H1 (cell line): Measurements from ENCODE around the gene GRIFIN. TPM values are rescaled to one million over a fixed set of nuclear protein-coding genes. Genes with fewer than 3 reads are reported as not detected.

Experiments used
- CTCF ChIA-PET: fragments of 300-600 bp; sonication (Branson Sonifier 250); formaldehyde crosslinking; loops from one replicate; lab custom pipeline; 2021; ENCODE audit not compliant: partially characterized antibody; lab: Charles Lee
- POLR2A ChIA-PET: fragments of 300-600 bp; sonication (Branson Sonifier 250); formaldehyde crosslinking; loops from one replicate; lab custom pipeline; 2021; ENCODE audit warnings: inconsistent platforms; ENCODE audit not compliant: partially characterized antibody; lab: Charles Lee
- DNase-seq, 2 experiments: peaks; one replicate each; pipeline versions ENCODE4 v3.0.0 to v3.0.0-alpha.2; 2010 to 2022; ENCODE audit warnings: low spot score in 2 of 2, low read depth in 1 of 2, mixed read lengths in 1 of 2
- FAIRE-seq: peaks from 2 replicates; lab custom pipeline; 2011; peaks lifted over from hg19 to GRCh38; lab: Jason Lieb, UNC
- H2AFZ ChIP-seq: 2 replicates; pipeline ENCODE4 v1.8.1; 2012; ENCODE audit warnings: low read length, inconsistent platforms
- H2AK5ac ChIP-seq: 2 replicates; pipeline ENCODE4 v1.6.1; 2013; ENCODE audit warnings: low read depth, low read length
- H2BK120ac ChIP-seq: replicated peaks from 2 replicates; pipeline ENCODE3; 2013; ENCODE audit warnings: low read depth, low read length, inconsistent platforms
- H2BK12ac ChIP-seq: 2 replicates; pipeline ENCODE4 v1.6.1; 2013; ENCODE audit warnings: low read depth, low read length
- H2BK15ac ChIP-seq: 2 replicates; pipeline ENCODE4 v1.6.1; 2013; ENCODE audit warnings: low read length
- H2BK20ac ChIP-seq: 2 replicates; pipeline ENCODE4 v1.6.1; 2013; ENCODE audit warnings: low read length
- H2BK5ac ChIP-seq: 2 replicates; pipeline ENCODE4 v1.6.1; 2013; ENCODE audit warnings: low read depth, low read length
- H3K14ac ChIP-seq: 2 replicates; pipeline ENCODE4 v1.6.1; 2013; ENCODE audit warnings: inconsistent platforms; ENCODE audit not compliant: insufficient read length
- H3K18ac ChIP-seq: 2 replicates; pipeline ENCODE4 v1.6.1; 2013; ENCODE audit warnings: low read length; ENCODE audit errors: extremely low read depth
- H3K23ac ChIP-seq: 2 replicates; pipeline ENCODE4 v1.6.1; 2013; ENCODE audit warnings: inconsistent platforms; ENCODE audit not compliant: insufficient read length
- H3K23me2 ChIP-seq: 2 replicates; pipeline ENCODE4 v1.6.1; 2013; ENCODE audit warnings: low read depth, low read length
- H3K27ac ChIP-seq: 2 replicates; pipeline ENCODE4 v1.6.1; 2011; ENCODE audit warnings: low read depth, low read length, inconsistent platforms
- H3K27me3 ChIP-seq, 4 experiments: replicated peaks in 1 of 4; 1 replicate in 1 of 4; 2 replicates in 3 of 4; pipeline versions ENCODE4 v1.6.1 to v1.8.1; 2011 to 2013; ENCODE audit warnings: low read length in 3 of 4, mild to moderate bottlenecking in 3 of 4, inconsistent platforms in 2 of 4, mixed read lengths in 2 of 4, moderate library complexity in 1 of 4; ENCODE audit not compliant: control insufficient read depth in 3 of 4, insufficient read depth in 3 of 4; ENCODE audit errors: extremely low read depth in 1 of 4
- H3K36me3 ChIP-seq, 4 experiments: 2 replicates each; pipeline versions ENCODE4 v1.6.1 to v1.8.1; 2011 to 2013; ENCODE audit warnings: mild to moderate bottlenecking in 4 of 4, low read length in 3 of 4, moderate library complexity in 2 of 4, control low read depth in 1 of 4, inconsistent platforms in 1 of 4; ENCODE audit not compliant: insufficient read depth in 4 of 4, control insufficient read depth in 2 of 4
- H3K4ac ChIP-seq: replicated peaks from 2 replicates; pipeline ENCODE3; 2013; ENCODE audit warnings: low read length, low read depth, mixed read lengths, inconsistent platforms; ENCODE audit not compliant: insufficient read length
- H3K4me1 ChIP-seq, 4 experiments: replicated peaks in 1 of 4; 1 replicate in 1 of 4; 2 replicates in 3 of 4; pipeline versions ENCODE4 v1.6.1 to v1.8.1; 2011 to 2013; ENCODE audit warnings: low read length in 3 of 4, inconsistent platforms in 2 of 4, mixed read lengths in 1 of 4; ENCODE audit not compliant: insufficient read depth in 4 of 4, control insufficient read depth in 3 of 4
- H3K4me2 ChIP-seq, 2 experiments: 2 replicates each; pipeline versions ENCODE4 v1.6.1 to v1.8.1; 2011 to 2013; ENCODE audit warnings: low read depth in 2 of 2, low read length in 2 of 2, control low read depth in 1 of 2, inconsistent platforms in 1 of 2, mild to moderate bottlenecking in 1 of 2; ENCODE audit not compliant: insufficient read depth in 1 of 2
- H3K4me3 ChIP-seq, 4 experiments: fragments of 200-600, 300-600 bp in 1 of 4; sonication (generic), shearing (Covaris generic), sonication (Bioruptor Twin) in 1 of 4; 2 replicates each; pipeline versions ENCODE4 v1.5.1 to v1.8.1; 2011 to 2016; ENCODE audit warnings: low read length in 4 of 4, low read depth in 3 of 4, control low read depth in 2 of 4, inconsistent platforms in 2 of 4, mild to moderate bottlenecking in 2 of 4, mixed read lengths in 1 of 4, moderate library complexity in 1 of 4; ENCODE audit not compliant: insufficient read depth in 2 of 4; ENCODE audit errors: extremely low read depth in 1 of 4
- H3K56ac ChIP-seq: replicated peaks from 2 replicates; pipeline ENCODE3; 2013; ENCODE audit warnings: low read depth, mild to moderate bottlenecking, mixed read lengths, low read length, inconsistent platforms; ENCODE audit not compliant: insufficient read length
- H3K79me1 ChIP-seq: 2 replicates; pipeline ENCODE4 v1.6.1; 2013; ENCODE audit warnings: low read depth, low read length, control low read depth
- H3K79me2 ChIP-seq, 2 experiments: 2 replicates each; pipeline versions ENCODE4 v1.6.1 to v1.8.1; 2012 to 2013; ENCODE audit warnings: low read length in 2 of 2, mild to moderate bottlenecking in 2 of 2, inconsistent platforms in 1 of 2; ENCODE audit not compliant: insufficient read depth in 2 of 2, control insufficient read depth in 1 of 2
- H3K9ac ChIP-seq, 4 experiments: replicated peaks in 1 of 4; 1 replicate in 1 of 4; 2 replicates in 3 of 4; pipeline versions ENCODE4 v1.6.1 to v1.8.1; 2011 to 2013; ENCODE audit warnings: low read depth in 3 of 4, low read length in 3 of 4, control low read depth in 2 of 4, mild to moderate bottlenecking in 2 of 4, moderate library complexity in 2 of 4, inconsistent platforms in 1 of 4; ENCODE audit errors: extremely low read depth in 1 of 4
- H3K9me3 ChIP-seq, 2 experiments: 2 replicates each; pipeline versions ENCODE4 v1.6.1 to v1.8.1; 2012 to 2013; ENCODE audit warnings: mild to moderate bottlenecking in 2 of 2, moderate library complexity in 2 of 2, control low read depth in 1 of 2, inconsistent platforms in 1 of 2, low read depth in 1 of 2, low read length in 1 of 2, mixed read lengths in 1 of 2; ENCODE audit not compliant: insufficient read depth in 2 of 2
- H4K20me1 ChIP-seq, 2 experiments: replicated peaks in 1 of 2; 2 replicates each; pipeline versions ENCODE3 to v1.8.1; 2011 to 2013; ENCODE audit warnings: inconsistent platforms in 2 of 2, low read length in 2 of 2, mild to moderate bottlenecking in 1 of 2; ENCODE audit not compliant: insufficient read depth in 2 of 2, control insufficient read depth in 1 of 2
- H4K5ac ChIP-seq: 2 replicates; pipeline ENCODE4 v1.6.1; 2013; ENCODE audit warnings: low read length, low read depth, mixed read lengths, inconsistent platforms; ENCODE audit not compliant: insufficient read length
- H4K8ac ChIP-seq: 2 replicates; pipeline ENCODE4 v1.8.0; 2013; ENCODE audit warnings: mild to moderate bottlenecking, moderate library complexity, low read length, inconsistent platforms; ENCODE audit not compliant: insufficient read depth; ENCODE audit errors: extremely low read depth
- H4K91ac ChIP-seq: replicated peaks from 2 replicates; pipeline ENCODE3; 2013; ENCODE audit warnings: low read length, mixed read lengths, inconsistent platforms; ENCODE audit not compliant: insufficient read length
- ASH2L ChIP-seq: fragments of 200-600, 300-600 bp; sonication (generic); IDR thresholded peaks from one replicate; pipeline ENCODE4 v1.7.1; 2017; ENCODE audit warnings: low read length
- CBX8 ChIP-seq: fragments of 300-800, 300-1000 bp; sonication (generic); IDR thresholded peaks from 2 replicates; pipeline ENCODE4 v1.7.1; 2016; ENCODE audit warnings: low read depth, low read length, borderline replicate concordance
- KDM4A ChIP-seq: IDR thresholded peaks from one replicate; pipeline ENCODE4 v1.7.1; 2012; ENCODE audit warnings: low read depth, mild to moderate bottlenecking, moderate library complexity, low read length, inconsistent platforms; ENCODE audit not compliant: severe bottlenecking
- POLR2AphosphoS5 ChIP-seq: IDR thresholded peaks from 2 replicates; pipeline ENCODE4 v1.6.1; 2011; ENCODE audit warnings: low read depth, low read length
- RAD21 ChIP-seq, 2 experiments: IDR thresholded peaks in 1 of 2; conservative IDR thresholded peaks in 1 of 2; 2 replicates each; pipeline ENCODE4 v1.6.1; 2011; ENCODE audit warnings: low read depth in 2 of 2, low read length in 2 of 2, improper control_type of control experiment in 1 of 2, inconsistent platforms in 1 of 2, mild to moderate bottlenecking in 1 of 2, moderate library complexity in 1 of 2
- RXRA ChIP-seq: IDR thresholded peaks from 2 replicates; pipeline ENCODE4 v1.6.1; 2011; ENCODE audit warnings: low read depth, mild to moderate bottlenecking, low read length, moderate library complexity; ENCODE audit not compliant: insufficient read depth
- SAP30 ChIP-seq: fragments of 300-600 bp; sonication (generic); IDR thresholded peaks from 2 replicates; pipeline ENCODE4 v1.7.1; 2012; ENCODE audit warnings: low read length, moderate library complexity, mild to moderate bottlenecking, inconsistent platforms; ENCODE audit not compliant: insufficient read depth, insufficient replicate concordance
- SIX5 ChIP-seq: IDR thresholded peaks from 2 replicates; pipeline ENCODE4 v1.6.1; 2011; ENCODE audit warnings: mild to moderate bottlenecking, low read depth, low read length
- SP4 ChIP-seq: IDR thresholded peaks from 2 replicates; pipeline ENCODE4 v1.6.1; 2012; ENCODE audit warnings: low read length, inconsistent platforms
- SUZ12 ChIP-seq: fragments of 200-600 bp; sonication (generic); IDR thresholded peaks from 2 replicates; pipeline ENCODE4 v1.6.1; 2012; ENCODE audit warnings: mild to moderate bottlenecking, inconsistent platforms, low read length, moderate library complexity, mixed read lengths
- TBP ChIP-seq: IDR thresholded peaks from 2 replicates; pipeline ENCODE4 v1.6.1; 2011; ENCODE audit warnings: low read depth, low read length, improper control_type of control experiment
- ZNF274 ChIP-seq: IDR thresholded peaks from 2 replicates; pipeline ENCODE4 v1.7.0; 2012; ENCODE audit warnings: low read length, borderline replicate concordance; ENCODE audit errors: extremely low read depth
- WGBS, 2 experiments: shearing (Covaris generic) in 1 of 2; methylation state at CpG; one replicate each; pipeline versions ENCODE4 v1.1.6 to v1.1.7; 2013 to 2015; ENCODE audit warnings: low lambda C conversion rate in 2 of 2, mixed read lengths in 2 of 2, inconsistent platforms in 1 of 2, low coverage in 1 of 2, missing lambda C conversion rate in 1 of 2; ENCODE audit not compliant: insufficient replicate concordance in 2 of 2, insufficient coverage in 1 of 2, insufficient read length in 1 of 2; ENCODE audit errors: extremely low coverage in 1 of 2, missing lambda C conversion rate in 1 of 2; 5-methylcytosine and 5-hydroxymethylcytosine counted together
- polyA plus RNA-seq, 7 experiments: library from polyadenylated mRNA; depleted of rRNA in 3 of 7; stranded (reverse) in 5 of 7; unstranded in 2 of 7; fragments of >200 nt in 5 of 7; fragments of 200-250 nt in 2 of 7; gene quantifications; 1 replicate in 5 of 7; 2 replicates in 1 of 7; 4 replicates in 1 of 7; pipeline versions ENCODE4 v1.2.1 to v1.2.3, GENCODE V29; 2011 to 2013; ENCODE audit warnings: missing spikeins in 2 of 7, mixed read lengths in 2 of 7
- total RNA-seq: library from RNA; stranded (reverse); fragmentation: NEBNext Ultra II Directional; extraction: Animal tissue kit (Norgen Biotek cat#: 25700); gene quantifications from 2 replicates; pipeline ENCODE4 v1.2.1, GENCODE V29; 2021

Gene GRIFIN
- total and polyA plus RNA-seq, 2 of the 8 experiments (the other 6 are each of a cell fraction or from before 2014, with no cell fraction given) = not detected

DNA sequence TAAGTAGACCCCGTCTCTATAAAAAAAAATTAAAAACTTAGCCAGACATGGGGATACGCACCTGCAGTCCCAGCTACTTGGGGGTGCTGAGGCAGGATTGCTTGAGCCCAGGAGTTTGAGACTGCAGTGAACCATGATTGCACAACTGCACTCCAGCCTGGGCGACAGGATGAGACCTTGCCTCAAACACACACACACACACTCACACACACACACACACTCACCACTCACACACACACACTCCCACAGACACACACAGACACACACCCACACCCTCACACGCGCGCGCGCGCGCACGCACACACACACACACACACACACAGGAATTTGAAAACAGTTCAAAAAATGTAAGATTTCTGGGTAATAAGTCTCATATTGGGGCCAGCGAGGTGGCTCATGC, 8.7 kb upstream of the GRIFIN start:
- H3K9me3 ChIP-seq = no peaks in the 10 kb centered on the region; a peak in 1 of 4 replicates
- no peaks in the 10 kb centered on the region for H3K79me2 ChIP-seq
- no peak overlapping the region for H3K4me3 ChIP-seq
- 87% methylated on average over 12 of the region's 12 CpGs; no CpG with 5 or more reads in 1 of the 2 experiments for WGBS, 2 experiments
- H4K20me1 ChIP-seq = no peaks in the 10 kb centered on the region
- H3K27ac ChIP-seq = no peak overlapping the region
- H2BK20ac ChIP-seq = no peak overlapping the region
- DNase-seq = no peak
- H3K18ac ChIP-seq = no peak overlapping the region
- H2BK120ac ChIP-seq = no peak overlapping the region
- no peak overlapping the region for H3K9ac ChIP-seq
- no peak overlapping the region for H4K91ac ChIP-seq
- FAIRE-seq = no peak
- H3K27me3 ChIP-seq = no peaks in the 10 kb centered on the region
- no peak overlapping the region for H2AK5ac ChIP-seq
- TF ChIP-seq SAP30 = no peak
- no peak for TF ChIP-seq CBX8
- no peak for TF ChIP-seq TBP
- no peak for TF ChIP-seq KDM4A
- no peak for TF ChIP-seq RAD21 (IDR thresholded peaks at IDR 0.05 in 1 of 2, conservative IDR thresholded peaks at IDR 0.05 in 1 of 2; ENCODE audit: low read depth in 2 of 2, low read length in 2 of 2)
- no peak for TF ChIP-seq ZNF274
- no peak for TF ChIP-seq RXRA
- no peak for TF ChIP-seq POLR2AphosphoS5
- TF ChIP-seq SUZ12 = no peak
- no peak for TF ChIP-seq ASH2L
- TF ChIP-seq SP4 = no peak
- no peak for TF ChIP-seq SIX5
- ChIA-PET CTCF (interaction anchor here (0.7 to 3.1 kb wide), 3 partner anchors 15 to 474 kb away, joined by 3 to 23 read pairs (median 3); no protein-coding TSS in a partner anchor), POLR2A (interaction anchor here (0.6 kb wide), 1 partner anchor 39 kb away, joined by 3 read pairs; no protein-coding TSS in a partner anchor)
- no peak overlapping the region for H4K5ac ChIP-seq
- no peak overlapping the region for H2BK5ac ChIP-seq
- no peak overlapping the region for H2BK12ac ChIP-seq
- H3K4ac ChIP-seq = no peak overlapping the region
- no peak overlapping the region for H3K14ac ChIP-seq
- no peaks in the 10 kb centered on the region for H3K4me1 ChIP-seq
- H2BK15ac ChIP-seq = no peak overlapping the region
- H3K79me1 ChIP-seq = no peaks in the 10 kb centered on the region
- H3K23me2 ChIP-seq = no peaks in the 10 kb centered on the region; the same call in 1 of the 2 replicates
- H3K56ac ChIP-seq = no peak overlapping the region
- H4K8ac ChIP-seq = no peak overlapping the region
- no peak overlapping the region for H3K23ac ChIP-seq
- no peak overlapping the region for H3K4me2 ChIP-seq
- no peak overlapping the region for H2AFZ ChIP-seq
- H3K36me3 ChIP-seq = no peaks in the 10 kb centered on the region
